ENCODE measurements around the gene RAB43. TPM values are rescaled to one million over a fixed set of nuclear protein-coding genes. Genes with fewer than 3 reads are reported as not detected.
A peak's percentile ranks its signal among the peaks of the same experiment; 100 is the strongest.
"Not testable (repeated sequence)": the region's sequence is repeated elsewhere in the genome, so short reads cannot be mapped to it uniquely, and the experiment has no call there.

RAB43 gene
- total RNA-seq (ENCODE audit: unreplicated experiment), result 53.0 TPM
- long read RNA-seq, full-length matches to known transcripts, result 4 of 4 reads
- long read RNA-seq, partial matches to known transcripts, result 0 of 4 reads
- long read RNA-seq, other reads (novel, unspliced or antisense), result 0 of 4 reads

GRCh38 chr3:129121792-129122411 lies at the start of gene RAB43:
Gene RAB43 (minus strand): TSS chr3:129121804. CDS start chr3:129121489, 315 bp downstream.
- peaks cover 43% of the 10 kb centered on the region for H3K4me1 Mint-ChIP-seq (ENCODE audit: unreplicated experiment)
- H3K27me3 Mint-ChIP-seq (ENCODE audit: unreplicated experiment), result peaks cover 8% of the 10 kb centered on the region
- H3K27ac Mint-ChIP-seq (ENCODE audit: unreplicated experiment), result peak within 1 kb of the TSS; percentile 86
- peaks cover 36% of the 10 kb centered on the region for H3K36me3 Mint-ChIP-seq (ENCODE audit: low read depth, unreplicated experiment)
- TF ChIP-seq CTCF (IDR thresholded peaks at IDR 0.05; ENCODE audit: unreplicated experiment), result no peak
- peak; percentile 98 for DNase-seq (ENCODE audit: low spot score)
- H3K9me3 Mint-ChIP-seq (ENCODE audit: unreplicated experiment), result no peaks in the 10 kb centered on the region
- peak within 1 kb of the TSS; percentile 98 for H3K4me3 Mint-ChIP-seq (ENCODE audit: unreplicated experiment)

DNA sequence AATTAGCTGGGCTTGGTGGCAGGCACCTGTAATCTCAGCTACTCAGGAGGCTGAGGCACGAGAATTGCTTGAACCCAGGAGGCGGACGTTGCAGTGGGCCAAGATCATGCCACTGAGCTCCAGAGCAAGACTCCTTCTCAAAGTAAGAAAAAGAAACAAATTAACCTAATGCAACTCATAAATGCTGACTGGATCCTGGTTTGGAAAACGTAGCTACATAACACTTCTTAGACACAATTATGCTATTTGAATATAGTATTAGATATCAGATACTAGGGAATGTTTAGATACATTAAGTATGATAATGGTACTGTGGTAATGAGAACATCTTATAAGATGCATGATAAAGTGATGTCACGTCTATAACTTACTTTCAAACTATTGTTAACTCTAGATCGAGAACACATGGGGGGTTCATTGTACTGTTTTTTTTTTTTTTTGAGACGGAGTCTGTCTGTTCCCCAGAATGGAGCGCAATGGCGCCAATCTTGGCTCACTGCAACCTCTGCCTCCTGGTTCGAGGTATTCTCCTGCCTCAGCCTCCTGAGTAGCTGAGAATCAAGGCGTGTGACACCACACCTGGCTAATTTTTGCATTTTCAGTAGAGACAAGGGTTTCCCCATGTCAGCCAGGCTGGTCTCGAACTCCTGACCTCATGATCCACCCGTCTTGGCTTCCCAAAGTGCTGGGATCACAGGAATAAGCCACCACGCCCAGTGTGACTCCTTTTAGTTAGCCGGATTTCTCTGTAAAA lies 45.2 kb upstream of the RAB43 start:
- no peak for TF ChIP-seq CTCF (IDR thresholded peaks at IDR 0.05; ENCODE audit: unreplicated experiment)
- Mint-ChIP-seq H3K27me3 (ENCODE audit: unreplicated experiment) (no peaks in the 10 kb centered on the region), H3K4me3 (ENCODE audit: unreplicated experiment) (no peak overlapping the region), H3K36me3 (ENCODE audit: low read depth, unreplicated experiment) (peaks cover 42% of the 10 kb centered on the region), H3K4me1 (ENCODE audit: unreplicated experiment) (peaks cover 14% of the 10 kb centered on the region), H3K27ac (ENCODE audit: unreplicated experiment) (peak overlapping the region; percentile 24), H3K9me3 (ENCODE audit: unreplicated experiment) (no peaks in the 10 kb centered on the region)
- no peak for DNase-seq (ENCODE audit: low spot score)

DNA sequence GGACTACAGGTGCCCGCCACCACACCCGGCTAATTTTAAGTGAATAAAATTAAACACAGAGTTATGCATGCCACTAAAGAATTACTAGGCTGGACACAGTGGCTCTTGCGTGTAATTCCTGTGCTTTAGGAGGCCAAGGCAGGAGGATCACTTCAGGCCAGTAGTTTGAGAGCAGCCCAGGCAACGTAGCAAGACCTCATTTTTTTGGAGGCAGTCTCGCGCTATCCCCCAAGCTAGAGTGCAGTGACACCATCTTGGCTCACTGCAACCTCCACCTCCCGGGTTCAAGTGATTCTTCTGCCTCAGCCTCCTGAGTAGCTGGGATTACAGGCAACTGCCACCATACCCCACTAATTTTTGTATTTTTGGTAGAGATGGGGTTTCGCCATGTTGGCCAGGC lies 44.0 kb upstream of the RAB43 start:
- not testable (repeated sequence) for DNase-seq (ENCODE audit: low spot score); H3K9me3 Mint-ChIP-seq (ENCODE audit: unreplicated experiment); H3K27me3 Mint-ChIP-seq (ENCODE audit: unreplicated experiment); H3K27ac Mint-ChIP-seq (ENCODE audit: unreplicated experiment); H3K4me3 Mint-ChIP-seq (ENCODE audit: unreplicated experiment)
- H3K4me1 Mint-ChIP-seq (ENCODE audit: unreplicated experiment), result peaks cover 22% of the 10 kb centered on the region
- peaks cover 37% of the 10 kb centered on the region for H3K36me3 Mint-ChIP-seq (ENCODE audit: low read depth, unreplicated experiment)

DNA sequence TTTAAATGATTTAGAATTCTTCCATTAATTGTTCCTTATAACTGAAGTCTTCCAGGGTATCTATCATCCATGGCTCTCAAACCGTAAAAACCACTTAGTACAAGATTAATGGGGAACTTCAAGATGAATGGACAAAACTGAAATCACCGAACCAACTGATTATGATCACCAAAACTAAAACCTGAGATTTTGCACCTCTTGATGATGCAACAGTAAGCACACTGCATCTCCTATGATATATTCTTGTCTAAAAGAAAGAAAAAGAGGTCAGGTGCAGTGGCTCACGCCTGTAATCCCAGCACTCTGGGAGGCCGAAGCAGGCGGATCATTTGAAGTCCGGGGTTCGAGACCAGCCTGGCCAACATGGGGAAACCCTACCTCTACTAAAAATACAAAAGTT lies 42.9 kb upstream of the RAB43 start:
- H3K27ac Mint-ChIP-seq (ENCODE audit: unreplicated experiment), result peak overlapping the region; percentile 42
- H3K4me1 Mint-ChIP-seq (ENCODE audit: unreplicated experiment), result peaks cover 31% of the 10 kb centered on the region
- H3K36me3 Mint-ChIP-seq (ENCODE audit: low read depth, unreplicated experiment), result peaks cover 26% of the 10 kb centered on the region
- H3K9me3 Mint-ChIP-seq (ENCODE audit: unreplicated experiment), result no peaks in the 10 kb centered on the region
- peak overlapping the region; percentile 57 for H3K4me3 Mint-ChIP-seq (ENCODE audit: unreplicated experiment)
- DNase-seq (ENCODE audit: low spot score), result no peak
- H3K27me3 Mint-ChIP-seq (ENCODE audit: unreplicated experiment), result peaks cover 10% of the 10 kb centered on the region
- TF ChIP-seq CTCF (IDR thresholded peaks at IDR 0.05; ENCODE audit: unreplicated experiment), result no peak

DNA sequence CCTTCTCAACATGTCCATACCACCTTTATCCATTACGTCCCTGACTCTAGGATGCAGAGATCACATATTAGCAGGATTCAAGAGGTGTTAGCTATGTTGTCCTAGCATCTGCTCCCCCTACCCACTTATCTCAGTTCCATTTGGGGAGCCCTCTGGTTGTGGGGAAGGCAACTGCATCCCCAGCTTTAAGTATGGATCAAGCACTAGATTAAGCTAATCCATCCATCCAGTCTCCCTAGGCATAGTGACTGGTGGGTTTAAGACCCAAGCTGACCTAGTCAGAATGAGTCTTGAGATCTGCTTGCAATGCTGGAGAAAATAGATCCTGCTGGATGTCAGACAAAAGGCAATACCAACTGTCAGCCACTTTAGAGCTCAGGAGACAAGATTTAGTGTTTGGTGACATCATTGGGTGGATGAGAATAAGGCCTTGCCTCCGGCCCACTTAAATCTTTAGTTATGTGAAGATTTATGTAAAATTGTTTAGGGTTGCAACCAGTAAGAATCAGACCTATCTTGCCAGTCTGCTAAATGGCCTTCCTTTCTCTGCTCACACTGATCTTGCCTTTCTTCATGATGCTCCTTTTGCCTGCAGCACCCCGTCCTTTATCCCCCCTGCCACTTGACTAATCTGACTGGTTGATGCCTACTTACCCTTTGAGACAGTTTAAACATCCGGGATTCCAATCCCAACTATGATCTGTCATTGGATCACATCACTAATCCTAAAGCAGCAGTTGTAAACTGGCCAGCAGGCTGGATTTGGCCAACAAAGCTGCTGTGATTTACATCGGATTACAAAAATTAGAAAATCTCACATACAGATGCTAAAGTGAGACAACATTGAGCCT lies 41.4 kb upstream of the RAB43 start:
- TF ChIP-seq CTCF (IDR thresholded peaks at IDR 0.05; ENCODE audit: unreplicated experiment), result no peak
- peaks cover 30% of the 10 kb centered on the region for H3K36me3 Mint-ChIP-seq (ENCODE audit: low read depth, unreplicated experiment)
- no peaks in the 10 kb centered on the region for H3K9me3 Mint-ChIP-seq (ENCODE audit: unreplicated experiment)
- H3K4me1 Mint-ChIP-seq (ENCODE audit: unreplicated experiment), result peaks cover 38% of the 10 kb centered on the region
- H3K27ac Mint-ChIP-seq (ENCODE audit: unreplicated experiment), result peak overlapping the region; percentile 100
- peaks cover 12% of the 10 kb centered on the region for H3K27me3 Mint-ChIP-seq (ENCODE audit: unreplicated experiment)
- DNase-seq (ENCODE audit: low spot score), result no peak
- peak overlapping the region; percentile 96 for H3K4me3 Mint-ChIP-seq (ENCODE audit: unreplicated experiment)

All from endothelial cell (in vitro differentiated cells).